ENCODE results near the gene KPTN.
A peak's percentile ranks its signal among the peaks of the same experiment; 100 is the strongest.

Gene KPTN

DNA sequence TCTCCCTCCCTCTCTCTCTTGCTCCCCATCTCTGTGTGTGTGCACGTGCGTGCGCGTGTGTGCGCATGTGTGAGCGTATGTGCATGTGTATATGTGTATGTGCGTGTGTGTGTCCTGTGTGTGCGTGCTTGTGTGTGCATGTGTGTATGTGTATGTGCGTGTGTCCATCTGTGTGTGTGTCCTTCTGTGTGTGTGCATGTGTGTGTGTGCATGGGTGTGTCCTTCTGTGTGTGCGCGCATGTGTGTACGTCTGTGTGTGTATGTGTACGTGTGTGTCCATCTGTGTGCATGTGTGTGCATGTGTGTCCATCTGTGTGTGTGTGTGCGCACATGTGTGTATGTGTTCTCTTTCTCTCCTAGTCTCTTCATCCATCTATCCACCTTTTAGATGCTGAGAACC lies 24.5 kb downstream of the KPTN start:
- Histone ChIP-seq H3K4me1 (ENCODE audit: control insufficient read depth in 1 of 2, insufficient read depth in 2 of 2, low read length in 2 of 2) (no peaks in the 10 kb centered on the region), H3K4me3 (ENCODE audit: low read depth in 1 of 2, low read length in 2 of 2) (no peak overlapping the region), H3K27me3 (ENCODE audit: low read depth, low read length) (peaks cover 37% of the 10 kb centered on the region), H3K36me3 (ENCODE audit: control insufficient read depth in 1 of 2, insufficient read depth in 2 of 2, low read length in 2 of 2) (peaks cover 0 to 9% of the 10 kb centered on the region in 2 donors), H3K27ac (ENCODE audit: low read length) (no peak overlapping the region), H3K9me3 (ENCODE audit: control insufficient read depth in 1 of 2, low read length in 2 of 2) (peaks cover 4 to 8% of the 10 kb centered on the region in 2 donors)

DNA sequence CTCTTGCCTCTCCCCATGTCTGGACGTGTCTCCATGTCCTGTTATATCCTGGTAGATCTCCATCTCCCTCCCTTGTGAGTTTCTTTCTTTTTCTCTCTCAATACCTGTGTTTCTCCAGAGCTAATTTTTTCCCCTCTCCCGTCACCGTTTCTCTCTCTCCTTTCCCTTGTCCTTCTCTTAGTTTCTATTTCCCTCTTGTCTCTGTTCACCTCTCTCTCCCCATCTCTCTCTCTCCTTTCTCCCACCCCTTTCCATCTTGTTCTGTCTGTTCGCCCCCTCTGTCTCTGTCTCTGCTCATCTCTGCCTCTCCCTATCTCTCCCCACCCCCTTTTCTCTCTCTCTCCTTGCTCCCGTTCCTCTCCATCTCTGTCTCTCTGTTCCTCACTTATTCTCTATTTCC lies 25.3 kb downstream of the KPTN start:
- Histone ChIP-seq H3K4me1 (ENCODE audit: control insufficient read depth in 1 of 2, insufficient read depth in 2 of 2, low read length in 2 of 2) (no peaks in the 10 kb centered on the region), H3K27ac (ENCODE audit: low read length) (no peak overlapping the region), H3K4me3 (ENCODE audit: low read depth in 1 of 2, low read length in 2 of 2) (no peak overlapping the region), H3K9me3 (ENCODE audit: control insufficient read depth in 1 of 2, low read length in 2 of 2) (peaks cover 4 to 8% of the 10 kb centered on the region in 2 donors), H3K27me3 (ENCODE audit: low read depth, low read length) (peaks cover 37% of the 10 kb centered on the region), H3K36me3 (ENCODE audit: control insufficient read depth in 1 of 2, insufficient read depth in 2 of 2, low read length in 2 of 2) (peaks cover 0 to 9% of the 10 kb centered on the region in 2 donors)

DNA sequence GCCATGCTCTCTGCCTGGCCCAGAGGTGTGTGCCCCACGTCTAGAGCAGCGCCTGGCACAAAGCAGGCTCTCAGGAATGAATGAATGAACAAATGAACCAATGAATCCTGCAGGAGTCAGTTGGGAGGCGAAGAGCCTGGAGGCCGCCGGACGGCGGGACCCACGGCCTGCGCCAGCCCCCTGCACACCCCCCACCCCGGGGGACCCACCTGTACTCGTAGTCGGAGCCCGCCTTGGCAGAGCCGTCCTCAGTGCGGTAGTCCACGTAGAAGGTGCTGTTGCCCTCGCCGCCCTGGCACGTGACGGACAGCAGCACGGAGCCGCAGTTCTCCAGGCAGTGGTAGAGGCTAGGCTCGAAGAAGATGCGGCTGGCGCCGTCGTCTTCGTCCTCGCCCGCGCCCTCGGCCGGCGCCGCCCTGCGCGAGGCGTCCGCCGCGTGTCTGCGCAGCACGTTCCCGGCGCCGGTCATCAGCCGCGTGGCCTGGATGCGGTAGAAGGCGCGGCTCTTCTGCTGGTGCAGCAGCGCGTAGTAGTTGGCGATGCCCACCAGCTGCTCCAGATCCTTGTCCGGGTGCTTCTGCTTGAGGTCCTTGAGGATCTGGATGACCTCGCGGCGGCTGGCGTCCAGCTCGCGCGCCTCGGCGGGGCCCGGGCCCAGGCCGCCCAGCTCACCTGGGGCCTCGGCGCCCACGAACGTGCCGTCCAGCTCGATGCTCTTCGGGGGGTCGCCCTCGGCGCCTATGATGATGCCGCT lies 27.1 kb downstream of the KPTN start:
- Histone ChIP-seq H3K4me3 (ENCODE audit: low read depth in 1 of 2, low read length in 2 of 2) (no peak overlapping the region), H3K27ac (ENCODE audit: low read length) (no peak overlapping the region), H3K4me1 (ENCODE audit: control insufficient read depth in 1 of 2, insufficient read depth in 2 of 2, low read length in 2 of 2) (no peaks in the 10 kb centered on the region), H3K27me3 (ENCODE audit: low read depth, low read length) (peaks cover 37% of the 10 kb centered on the region), H3K9me3 (ENCODE audit: control insufficient read depth in 1 of 2, low read length in 2 of 2) (peaks cover 4 to 8% of the 10 kb centered on the region in 2 donors), H3K36me3 (ENCODE audit: control insufficient read depth in 1 of 2, insufficient read depth in 2 of 2, low read length in 2 of 2) (peaks cover 0 to 9% of the 10 kb centered on the region in 2 donors)

DNA sequence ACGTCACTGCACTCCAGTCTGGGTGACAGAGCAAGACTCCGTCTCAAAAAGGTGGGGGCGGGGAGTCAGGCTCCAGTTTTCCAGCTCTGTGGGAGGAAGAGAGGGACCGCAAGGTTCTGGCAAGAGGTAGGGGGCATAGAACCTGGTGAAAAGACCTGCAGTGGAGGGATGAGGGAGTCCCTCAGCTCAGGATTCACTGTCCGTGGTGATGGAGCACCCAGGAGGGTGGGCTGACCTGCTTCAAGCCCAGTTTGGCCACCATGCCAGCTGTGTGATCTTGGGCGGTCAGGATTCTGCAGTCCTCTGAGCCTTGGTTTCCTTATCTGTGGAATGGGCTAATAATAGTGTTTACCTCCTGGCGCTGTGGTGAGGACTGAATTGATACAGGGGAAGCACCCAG lies 33.5 kb downstream of the KPTN start:
- Histone ChIP-seq H3K9me3 (ENCODE audit: control insufficient read depth in 1 of 2, low read length in 2 of 2) (peaks cover 0 to under 1% of the 10 kb centered on the region in 2 donors), H3K27ac (ENCODE audit: low read length) (no peak overlapping the region), H3K36me3 (ENCODE audit: control insufficient read depth in 1 of 2, insufficient read depth in 2 of 2, low read length in 2 of 2) (peaks cover 0 to 3% of the 10 kb centered on the region in 2 donors), H3K27me3 (ENCODE audit: low read depth, low read length) (peaks cover 25% of the 10 kb centered on the region), H3K4me1 (ENCODE audit: control insufficient read depth in 1 of 2, insufficient read depth in 2 of 2, low read length in 2 of 2) (peaks cover 5 to 18% of the 10 kb centered on the region in 2 donors), H3K4me3 (ENCODE audit: low read depth in 1 of 2, low read length in 2 of 2) (no peak overlapping the region)

DNA sequence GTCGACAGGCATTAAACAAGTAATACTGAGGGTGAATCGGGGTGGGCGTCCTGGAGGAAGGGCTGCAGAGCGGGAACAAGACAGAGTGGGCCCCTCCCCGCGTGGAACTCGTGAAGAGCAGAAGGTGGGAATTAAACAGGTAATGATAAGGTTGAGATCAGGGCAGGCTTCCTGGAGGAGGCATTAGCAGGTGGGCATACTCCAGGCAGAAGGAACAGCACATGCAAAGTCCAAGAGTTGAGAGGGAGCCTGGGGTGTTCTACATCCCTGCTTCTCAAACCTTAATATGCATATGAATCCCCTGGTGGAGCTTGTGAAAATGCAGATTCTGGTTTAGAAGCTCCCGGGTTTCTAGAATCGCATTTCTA lies 35.7 kb downstream of the KPTN start:
- H3K4me3 ChIP-seq (ENCODE audit: low read depth in 1 of 2, low read length in 2 of 2), result no peak overlapping the region
- peaks cover 42% of the 10 kb centered on the region for H3K27me3 ChIP-seq (ENCODE audit: low read depth, low read length)
- H3K4me1 ChIP-seq (ENCODE audit: control insufficient read depth in 1 of 2, insufficient read depth in 2 of 2, low read length in 2 of 2), result peaks cover 6 to 18% of the 10 kb centered on the region in 2 donors
- peaks cover 0 to 3% of the 10 kb centered on the region in 2 donors for H3K36me3 ChIP-seq (ENCODE audit: control insufficient read depth in 1 of 2, insufficient read depth in 2 of 2, low read length in 2 of 2)
- H3K27ac ChIP-seq (ENCODE audit: low read length), result no peak overlapping the region
- no peaks in the 10 kb centered on the region for H3K9me3 ChIP-seq (ENCODE audit: control insufficient read depth in 1 of 2, low read length in 2 of 2)

DNA sequence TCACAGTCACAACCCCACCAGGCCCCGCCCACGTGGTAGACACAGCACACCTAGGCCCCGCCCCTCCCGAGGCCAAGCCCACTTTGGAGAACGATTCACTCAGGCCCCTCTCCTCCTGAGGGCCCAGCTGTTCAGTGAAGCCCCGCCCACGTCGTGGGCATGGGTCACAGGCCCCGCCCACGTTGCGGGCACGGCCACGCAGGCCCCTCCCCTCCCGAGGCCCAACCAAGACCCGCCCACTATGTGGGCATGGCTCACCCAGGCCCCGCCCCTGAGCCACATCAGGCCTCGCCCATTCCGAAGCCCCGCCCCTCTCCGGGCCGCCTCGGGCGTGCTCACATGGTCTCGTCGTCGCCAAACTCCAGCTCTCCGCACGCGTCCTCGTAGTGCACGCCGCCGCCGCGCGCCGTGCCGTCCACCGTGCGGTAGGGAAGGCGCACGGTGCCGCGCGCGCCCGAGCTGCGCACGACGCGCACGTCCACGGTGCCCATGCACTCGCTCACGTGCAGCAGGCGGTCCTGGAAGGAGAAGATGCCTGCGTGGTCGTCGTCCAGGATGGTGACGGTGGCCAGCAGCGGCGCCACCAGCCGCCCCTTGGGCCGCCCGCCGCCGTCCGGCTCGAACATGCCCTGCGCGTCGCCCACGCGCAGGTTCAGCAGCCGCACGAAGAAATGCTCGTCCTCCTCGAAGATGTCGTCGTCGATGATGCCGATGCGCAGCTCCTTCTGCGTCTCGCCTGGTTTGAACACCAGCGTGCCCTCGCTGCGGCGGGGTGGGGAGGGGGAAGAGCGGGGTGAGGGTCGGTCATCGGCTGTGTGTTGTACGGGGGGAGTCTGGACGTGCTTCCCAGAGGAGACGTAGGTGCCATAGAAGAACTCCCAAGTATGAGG lies 36.3 kb downstream of the KPTN start:
- H3K4me1 ChIP-seq (ENCODE audit: control insufficient read depth in 1 of 2, insufficient read depth in 2 of 2, low read length in 2 of 2), result peaks cover 6 to 18% of the 10 kb centered on the region in 2 donors
- peaks cover 0 to 3% of the 10 kb centered on the region in 2 donors for H3K36me3 ChIP-seq (ENCODE audit: control insufficient read depth in 1 of 2, insufficient read depth in 2 of 2, low read length in 2 of 2)
- H3K9me3 ChIP-seq (ENCODE audit: control insufficient read depth in 1 of 2, low read length in 2 of 2), result no peaks in the 10 kb centered on the region
- H3K4me3 ChIP-seq (ENCODE audit: low read depth in 1 of 2, low read length in 2 of 2), result peak overlapping the region; percentile 21 to 48
- H3K27me3 ChIP-seq (ENCODE audit: low read depth, low read length), result peaks cover 49% of the 10 kb centered on the region
- no peak overlapping the region for H3K27ac ChIP-seq (ENCODE audit: low read length)

DNA sequence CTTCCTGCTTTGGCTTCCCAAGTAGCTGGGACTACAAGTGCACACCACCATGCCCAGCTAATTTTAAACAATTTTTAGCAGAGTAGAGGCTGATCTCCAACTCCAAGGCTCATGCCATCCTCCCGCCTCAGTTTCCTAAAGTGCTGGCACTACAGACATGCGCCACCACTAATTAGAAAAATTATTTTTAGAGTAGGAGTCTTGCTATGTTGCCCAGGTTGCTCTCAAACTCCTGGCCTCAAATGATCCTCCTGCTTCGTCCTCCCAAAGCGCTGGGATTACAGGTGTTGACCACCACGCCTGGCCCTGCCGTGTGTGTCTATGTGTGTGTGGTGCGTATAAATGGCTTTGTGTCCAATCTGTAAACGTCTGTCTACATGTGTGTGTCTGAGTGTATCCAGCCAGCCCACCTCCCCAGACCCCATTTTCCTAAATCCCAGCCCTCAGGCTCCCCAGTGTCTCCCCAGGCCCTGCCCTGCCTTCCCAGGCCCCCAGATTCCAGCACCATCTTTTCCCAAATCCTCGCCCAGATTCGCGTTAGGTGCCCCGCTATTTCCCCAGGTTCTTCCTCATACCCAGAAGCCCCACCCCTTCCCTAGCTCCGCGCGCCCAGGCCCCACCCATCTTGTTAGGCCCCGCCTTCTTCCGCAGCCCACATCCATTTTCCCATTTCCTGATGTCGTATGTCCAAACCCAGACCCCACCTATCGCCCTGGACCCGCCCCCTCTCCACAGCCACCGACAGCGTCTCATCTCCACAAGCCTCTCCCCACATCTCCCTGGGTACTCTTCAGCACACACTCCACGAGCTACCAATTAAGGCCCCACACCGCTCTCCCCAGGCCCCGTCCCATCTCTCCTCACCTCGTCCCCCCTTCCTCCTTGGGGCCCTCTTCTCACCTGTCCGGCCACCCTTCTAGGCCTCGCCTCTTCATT lies 37.2 kb downstream of the KPTN start:
- Histone ChIP-seq H3K36me3 (ENCODE audit: control insufficient read depth in 1 of 2, insufficient read depth in 2 of 2, low read length in 2 of 2) (peaks cover 0 to 3% of the 10 kb centered on the region in 2 donors), H3K4me1 (ENCODE audit: control insufficient read depth in 1 of 2, insufficient read depth in 2 of 2, low read length in 2 of 2) (peaks cover 6 to 18% of the 10 kb centered on the region in 2 donors), H3K4me3 (ENCODE audit: low read depth in 1 of 2, low read length in 2 of 2) (peak overlapping the region; percentile 21 to 48), H3K27ac (ENCODE audit: low read length) (no peak overlapping the region), H3K9me3 (ENCODE audit: control insufficient read depth in 1 of 2, low read length in 2 of 2) (no peaks in the 10 kb centered on the region), H3K27me3 (ENCODE audit: low read depth, low read length) (peaks cover 50% of the 10 kb centered on the region)

DNA sequence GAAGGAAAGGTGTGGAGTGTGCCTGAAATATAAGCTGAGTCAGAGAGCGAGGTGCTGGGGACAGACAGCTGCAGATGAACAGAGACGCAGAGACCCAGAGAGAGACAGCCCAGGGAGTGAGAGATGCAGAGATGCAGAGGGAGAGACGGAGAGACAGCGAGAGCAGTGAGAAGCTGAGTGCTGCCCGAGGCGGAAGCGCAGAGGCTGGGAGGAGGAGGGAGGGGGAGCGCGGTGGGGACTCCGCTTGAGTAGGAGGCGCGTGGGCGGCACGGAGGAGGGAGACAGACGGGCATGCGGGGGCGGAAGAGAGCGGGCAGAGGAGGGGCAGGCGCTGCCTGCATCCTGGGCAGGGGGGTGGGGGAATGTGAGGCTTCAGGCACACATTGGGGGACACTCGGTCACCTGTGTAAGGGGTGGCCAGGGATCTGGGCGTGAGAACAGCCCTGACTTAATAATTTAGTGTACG lies 38.0 kb downstream of the KPTN start:
- no peaks in the 10 kb centered on the region for H3K9me3 ChIP-seq (ENCODE audit: control insufficient read depth in 1 of 2, low read length in 2 of 2)
- H3K27ac ChIP-seq (ENCODE audit: low read length), result no peak overlapping the region
- H3K4me1 ChIP-seq (ENCODE audit: control insufficient read depth in 1 of 2, insufficient read depth in 2 of 2, low read length in 2 of 2), result peaks cover 6 to 18% of the 10 kb centered on the region in 2 donors
- peaks cover 50% of the 10 kb centered on the region for H3K27me3 ChIP-seq (ENCODE audit: low read depth, low read length)
- no peaks in the 10 kb centered on the region for H3K36me3 ChIP-seq (ENCODE audit: control insufficient read depth in 1 of 2, insufficient read depth in 2 of 2, low read length in 2 of 2)
- H3K4me3 ChIP-seq (ENCODE audit: low read depth in 1 of 2, low read length in 2 of 2), result no peak overlapping the region

DNA sequence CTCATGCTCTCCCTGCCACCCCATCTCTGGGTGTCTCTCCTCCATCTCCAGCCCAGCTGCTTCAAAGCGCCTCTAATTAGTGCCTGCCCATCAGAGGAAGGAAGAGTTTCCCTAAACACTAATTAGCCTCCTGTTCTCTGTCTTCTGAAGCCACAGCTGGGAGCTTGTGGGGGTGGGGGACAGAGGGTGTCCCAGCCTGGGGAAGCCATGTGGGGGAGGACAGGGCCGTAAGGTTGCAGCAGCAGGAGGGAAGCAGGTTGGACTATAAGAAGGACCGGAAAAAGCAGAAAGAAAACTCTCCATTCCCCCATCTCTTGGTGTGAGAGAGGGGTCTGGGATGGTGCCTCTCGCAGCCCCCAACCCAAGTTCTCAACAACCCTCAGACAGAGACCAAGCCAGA lies 38.5 kb downstream of the KPTN start:
- Histone ChIP-seq H3K4me3 (ENCODE audit: low read depth in 1 of 2, low read length in 2 of 2) (no peak overlapping the region), H3K4me1 (ENCODE audit: control insufficient read depth in 1 of 2, insufficient read depth in 2 of 2, low read length in 2 of 2) (peaks cover 6 to 18% of the 10 kb centered on the region in 2 donors), H3K27ac (ENCODE audit: low read length) (no peak overlapping the region), H3K27me3 (ENCODE audit: low read depth, low read length) (peaks cover 50% of the 10 kb centered on the region), H3K9me3 (ENCODE audit: control insufficient read depth in 1 of 2, low read length in 2 of 2) (no peaks in the 10 kb centered on the region), H3K36me3 (ENCODE audit: control insufficient read depth in 1 of 2, insufficient read depth in 2 of 2, low read length in 2 of 2) (no peaks in the 10 kb centered on the region)

DNA sequence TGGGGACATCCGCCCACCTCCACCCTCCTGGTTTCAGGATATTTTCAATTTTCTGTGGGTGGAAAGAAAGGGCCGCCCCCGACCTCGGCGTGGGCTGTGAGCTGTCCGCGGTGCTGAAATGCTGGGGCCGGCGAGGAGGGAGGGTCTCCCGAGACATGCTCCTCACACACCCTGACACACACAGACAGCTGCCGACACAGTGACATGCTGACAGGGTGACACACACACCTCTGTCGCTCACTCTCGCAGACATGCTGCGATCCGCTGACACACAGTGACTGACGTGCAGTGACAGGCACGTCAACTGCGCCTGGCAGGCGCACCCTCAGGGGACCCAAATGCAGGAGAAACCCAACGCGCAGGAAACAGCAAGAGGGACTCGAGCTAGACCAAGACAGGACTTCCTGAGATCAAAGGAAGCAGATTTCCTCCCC lies 39.6 kb downstream of the KPTN start:
- peaks cover 6 to 18% of the 10 kb centered on the region in 2 donors for H3K4me1 ChIP-seq (ENCODE audit: control insufficient read depth in 1 of 2, insufficient read depth in 2 of 2, low read length in 2 of 2)
- no peak overlapping the region for H3K4me3 ChIP-seq (ENCODE audit: low read depth in 1 of 2, low read length in 2 of 2)
- H3K27ac ChIP-seq (ENCODE audit: low read length), result no peak overlapping the region
- H3K27me3 ChIP-seq (ENCODE audit: low read depth, low read length), result peaks cover 50% of the 10 kb centered on the region
- no peaks in the 10 kb centered on the region for H3K9me3 ChIP-seq (ENCODE audit: control insufficient read depth in 1 of 2, low read length in 2 of 2)
- H3K36me3 ChIP-seq (ENCODE audit: control insufficient read depth in 1 of 2, insufficient read depth in 2 of 2, low read length in 2 of 2), result no peaks in the 10 kb centered on the region
